HepG2 (cell line): ENCODE results near the gene SMIM44.

Experiments
- ARNTL ChIP-seq: sonication (generic); formaldehyde crosslinking; IDR thresholded peaks from 2 replicates; pipeline ENCODE4 v1.4.0; 2020; ENCODE audit warnings: mild to moderate bottlenecking, missing genetic modification reagents
- ATF2 ChIP-seq: sonication (generic); formaldehyde crosslinking; IDR thresholded peaks from 2 replicates; pipeline ENCODE4 v1.4.0; 2020; ENCODE audit warnings: missing genetic modification reagents
- EZH2 ChIP-seq: conservative IDR thresholded peaks from 2 replicates; pipeline ENCODE4 v1.6.1; 2012; ENCODE audit warnings: mild to moderate bottlenecking, low read depth, low read length, moderate library complexity
- KLF12 ChIP-seq: sonication (generic); formaldehyde crosslinking; IDR thresholded peaks from 2 replicates; pipeline ENCODE4 v1.4.0; 2020; ENCODE audit warnings: missing genetic modification reagents, borderline replicate concordance
- KMT2A ChIP-seq: sonication (generic); formaldehyde crosslinking; IDR thresholded peaks from 2 replicates; pipeline ENCODE4 v1.4.0; 2020; ENCODE audit warnings: missing genetic modification reagents
- POLR2A ChIP-seq, 2 experiments: IDR thresholded peaks; 2 replicates each; pipeline ENCODE4 v1.6.1; 2011; ENCODE audit warnings: low read depth in 2 of 2, low read length in 2 of 2, mild to moderate bottlenecking in 1 of 2, moderate library complexity in 1 of 2; ENCODE audit not compliant: insufficient read depth in 1 of 2
- RXRA ChIP-seq: sonication (generic); formaldehyde crosslinking; IDR thresholded peaks from 2 replicates; pipeline ENCODE4 v1.5.1; 2020; ENCODE audit warnings: missing genetic modification reagents
- SKIL ChIP-seq: sonication (generic); formaldehyde crosslinking; IDR thresholded peaks from 2 replicates; pipeline ENCODE4 v1.8.0; 2022; ENCODE audit warnings: missing genetic modification reagents, mild to moderate bottlenecking, moderate library complexity, borderline replicate concordance
- SP2 ChIP-seq: sonication (generic); formaldehyde crosslinking; IDR thresholded peaks from 2 replicates; pipeline ENCODE4 v1.5.1; 2020; ENCODE audit warnings: mild to moderate bottlenecking, missing genetic modification reagents
- ZNF24 ChIP-seq: fragments of 450-650 bp; IDR thresholded peaks from 2 replicates; pipeline ENCODE4 v1.6.1; 2017; ENCODE audit warnings: antibody characterized with exemption, mild to moderate bottlenecking
- ZNF670 ChIP-seq: sonication (generic); formaldehyde crosslinking; IDR thresholded peaks from 2 replicates; pipeline ENCODE4 v1.8.0; 2022; ENCODE audit warnings: mild to moderate bottlenecking, missing genetic modification reagents, borderline replicate concordance
- ZNF691 ChIP-seq: sonication (generic); formaldehyde crosslinking; IDR thresholded peaks from 2 replicates; pipeline ENCODE4 v1.4.0; 2020; ENCODE audit warnings: missing genetic modification reagents, low read depth, mild to moderate bottlenecking, borderline replicate concordance
- ZSCAN22 ChIP-seq: sonication (generic); formaldehyde crosslinking; IDR thresholded peaks from 2 replicates; pipeline ENCODE4 v1.4.0; 2020; ENCODE audit warnings: mild to moderate bottlenecking, missing genetic modification reagents

GRCh38 chr19:3479834-3480215, 3.4 kb downstream of the SMIM44 start:
- TF ChIP-seq ARNTL (CRISPR knock-in tag) (no peak), KMT2A (CRISPR knock-in tag) (no peak), POLR2A (IDR thresholded peaks at IDR 0.05; ENCODE audit: insufficient read depth in 1 of 2, low read depth in 2 of 2, low read length in 2 of 2) (no peak), ZNF24 (no peak), KLF12 (CRISPR knock-in tag) (no peak), RXRA (CRISPR knock-in tag) (no peak), SKIL (no peak), ZNF670 (no peak), ATF2 (CRISPR knock-in tag) (no peak), ZSCAN22 (no peak), ZNF691 (no peak), EZH2 (no peak), SP2 (CRISPR knock-in tag) (no peak)
